Epidermal melanocyte (primary cell): Measurements from ENCODE around the gene FANCM.
"Not testable (repeated sequence)": the region's sequence is repeated elsewhere in the genome, so short reads cannot be mapped to it uniquely, and the experiment has no call there.

Experiments
- DNase-seq: peaks from one replicate; pipeline ENCODE4 v3.0.0; 2011; ENCODE audit warnings: low spot score; ENCODE audit not compliant: insufficient read length

The FANCM gene

GRCh38 chr14:45136399-45136798 lies 669 bp downstream of the FANCM start:
- DNase-seq: no peak

GRCh38 chr14:45140661-45141187 lies 5.0 kb downstream of the FANCM start:
- no peak for DNase-seq

- not testable (repeated sequence) for DNase-seq
These were observed 6.4 kb downstream of the FANCM start for GRCh38 chr14:45142083-45142482.

- DNase-seq: no peak
These were observed 8.9 kb downstream of the FANCM start for GRCh38 chr14:45144658-45145057.

GRCh38 chr14:45145214-45145613 lies 9.5 kb downstream of the FANCM start:
- no peak for DNase-seq

- DNase-seq: no peak
These were observed 13.9 kb downstream of the FANCM start for GRCh38 chr14:45149602-45150001.

- no peak for DNase-seq
These were observed 14.7 kb downstream of the FANCM start for GRCh38 chr14:45150386-45150890.

- no peak for DNase-seq
These were observed 20.3 kb downstream of the FANCM start for GRCh38 chr14:45156067-45156466.

- no peak for DNase-seq
These were observed 34.2 kb downstream of the FANCM start for GRCh38 chr14:45169906-45170305.

GRCh38 chr14:45177076-45177475 lies 41.3 kb downstream of the FANCM start:
- no peak for DNase-seq

GRCh38 chr14:45181329-45181728 lies 45.6 kb downstream of the FANCM start:
- DNase-seq: no peak

GRCh38 chr14:45181806-45182205 lies 46.1 kb downstream of the FANCM start:
- no peak for DNase-seq

GRCh38 chr14:45185100-45185814 lies 49.5 kb downstream of the FANCM start:
- no peak for DNase-seq

- DNase-seq: no peak
These were observed 59.2 kb downstream of the FANCM start for GRCh38 chr14:45194964-45195363.

- DNase-seq: no peak
These were observed 62.8 kb downstream of the FANCM start for GRCh38 chr14:45198551-45198950.

- no peak for DNase-seq
These were observed 63.5 kb downstream of the FANCM start for GRCh38 chr14:45199230-45199629.

GRCh38 chr14:45201905-45202304 lies 66.2 kb downstream of the FANCM start:
- DNase-seq: no peak

- DNase-seq: no peak
These were observed 68.5 kb downstream of the FANCM start for GRCh38 chr14:45204241-45204640.

- no peak for DNase-seq
These were observed 74.4 kb downstream of the FANCM start for GRCh38 chr14:45210159-45210558.

GRCh38 chr14:45211295-45211694 lies 75.6 kb downstream of the FANCM start:
- DNase-seq: no peak

GRCh38 chr14:45212231-45212630 lies 76.5 kb downstream of the FANCM start:
- no peak for DNase-seq

- DNase-seq: not testable (repeated sequence)
These were observed 78.0 kb downstream of the FANCM start for GRCh38 chr14:45213716-45214115.

GRCh38 chr14:45214341-45214740 lies 78.6 kb downstream of the FANCM start:
- DNase-seq: not testable (repeated sequence)
